ENCODE results near the gene IL17REL. TPM values are rescaled to one million over a fixed set of nuclear protein-coding genes. Genes with fewer than 3 reads are reported as not detected.

The IL17REL gene
- total RNA-seq, 4 donors from 2014 or later = not detected

GRCh38 chr22:49965091-49966040, 47.2 kb downstream of the IL17REL start:
- ATAC-seq (ENCODE audit: low FRiP score) (no peak), DNase-seq (ENCODE audit: low spot score) (peak; percentile 21)
- TF ChIP-seq CTCF (IDR thresholded peaks at IDR 0.05) = no peak

- no peak for ATAC-seq (ENCODE audit: low FRiP score)
- DNase-seq (ENCODE audit: low spot score) = peak; percentile 22
- TF ChIP-seq CTCF (IDR thresholded peaks at IDR 0.05) = no peak
These were observed 48.2 kb downstream of the IL17REL start for GRCh38 chr22:49964136-49965090.

GRCh38 chr22:49963647-49964026, 48.9 kb downstream of the IL17REL start:
- ATAC-seq (ENCODE audit: low FRiP score) = no peak
- DNase-seq (ENCODE audit: low spot score) = peak; percentile 19
- no peak for TF ChIP-seq CTCF (IDR thresholded peaks at IDR 0.05)

GRCh38 chr22:49962751-49963646, 49.6 kb downstream of the IL17REL start:
- TF ChIP-seq CTCF (IDR thresholded peaks at IDR 0.05) = no peak
- ATAC-seq (ENCODE audit: low FRiP score) (no peak), DNase-seq (ENCODE audit: low spot score) (peak; percentile 30)

GRCh38 chr22:49962012-49962750, 50.4 kb downstream of the IL17REL start:
- no peak for TF ChIP-seq CTCF (IDR thresholded peaks at IDR 0.05)
- ATAC-seq (ENCODE audit: low FRiP score) (peak; percentile 0), DNase-seq (ENCODE audit: low spot score) (peak; percentile 82)

Measured in omental fat pad (tissue), 4 donors.